HG03575 (cell line): ENCODE data around the gene C1orf50.
"Not testable (repeated sequence)": the region's sequence is repeated elsewhere in the genome, so short reads cannot be mapped to it uniquely, and the experiment has no call there.

Source experiments
- ATAC-seq: cut with Tn5 transposase; IDR thresholded peaks from one replicate; pipeline ENCODE4 v1.9.1; 2021; ENCODE audit not compliant: unreplicated experiment, insufficient number of reproducible peaks, low FRiP score; ENCODE audit errors: extremely low read depth

Gene C1orf50

GRCh38 chr1:42784946-42785693, 18.1 kb downstream of the C1orf50 start, which contains the start of gene TMEM269:
TMEM269 (plus strand) TSS chr1:42784991; CDS start chr1:42789894, 4,903 bp downstream.
- ATAC-seq, result no peak

DNA sequence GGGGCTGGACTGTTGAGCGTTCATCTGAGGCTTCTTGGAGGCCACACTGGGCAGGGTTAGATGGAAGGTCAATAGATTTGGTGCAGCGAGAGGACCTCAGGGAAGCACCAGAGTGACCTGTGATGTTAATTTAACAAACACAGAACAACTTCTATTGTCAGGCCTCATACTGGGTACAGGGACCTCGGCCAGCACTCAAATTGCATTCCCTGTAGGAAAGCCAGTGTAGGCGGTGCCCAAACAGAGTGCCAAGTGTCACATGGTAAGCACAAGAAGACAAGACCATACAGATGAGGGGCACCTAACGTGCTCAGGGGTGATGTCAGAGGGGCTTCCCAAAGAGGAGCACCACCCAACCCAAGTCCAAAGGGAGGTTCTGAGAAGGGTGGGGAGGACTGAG, 19.0 kb downstream of the C1orf50 start:
- no peak for ATAC-seq

DNA sequence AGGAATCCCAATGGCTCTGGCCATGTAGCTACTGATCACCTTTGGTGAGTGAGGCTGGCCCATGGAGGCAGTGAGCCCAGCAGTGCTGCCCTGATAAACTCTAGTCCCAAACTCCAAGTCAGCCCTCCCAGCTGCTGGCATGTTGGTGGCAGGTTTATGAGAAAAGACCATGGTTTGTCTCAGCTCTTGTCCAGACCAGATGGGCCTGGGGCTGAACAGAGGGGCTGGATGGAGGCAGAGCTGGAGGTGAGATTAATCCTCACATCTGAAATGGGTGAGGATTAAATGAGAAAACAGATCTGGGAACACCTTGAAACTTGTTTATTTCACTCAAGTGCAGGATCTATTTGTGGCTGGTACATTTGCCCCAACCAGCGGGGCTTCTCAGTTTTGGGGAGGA, 21.0 kb downstream of the C1orf50 start:
- no peak for ATAC-seq

- no peak for ATAC-seq
Observed at GRCh38 chr1:42793824-42794223, 26.8 kb downstream of the C1orf50 start.

GRCh38 chr1:42797414-42797813, 30.4 kb downstream of the C1orf50 start:
- ATAC-seq, result no peak

- ATAC-seq, result no peak
Observed at GRCh38 chr1:42797979-42798378, 30.9 kb downstream of the C1orf50 start.

DNA sequence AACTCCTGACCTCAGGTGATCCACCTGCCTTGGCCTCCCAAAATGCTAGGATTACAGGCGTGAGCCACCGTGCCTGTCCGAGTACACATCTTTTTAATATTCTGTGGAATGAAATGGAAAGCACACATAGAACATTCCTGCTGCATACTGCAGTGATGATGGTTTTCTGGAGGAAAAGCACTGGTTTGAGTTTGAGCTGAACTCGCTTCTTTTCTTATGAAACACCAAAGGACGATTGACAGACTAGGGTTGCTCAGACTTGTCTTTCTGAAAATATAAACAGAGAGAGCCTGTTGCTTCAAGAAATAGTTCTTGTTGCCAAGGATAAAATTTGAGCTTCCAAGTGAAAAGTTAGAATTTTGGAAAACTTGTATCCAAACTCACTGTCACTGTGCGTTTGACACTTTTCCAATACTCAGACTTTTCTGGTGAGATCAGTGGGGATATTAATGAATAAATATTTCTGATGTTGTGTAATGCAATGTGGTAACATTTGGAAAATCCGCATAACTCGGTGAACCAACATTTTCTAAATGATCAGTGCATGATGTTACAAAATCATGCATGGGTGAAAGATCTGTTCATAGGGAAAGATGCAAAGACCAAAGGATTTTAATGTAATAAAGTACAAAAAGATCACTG, 34.9 kb downstream of the C1orf50 start:
- no peak for ATAC-seq

- no peak for ATAC-seq
Observed at GRCh38 chr1:42806171-42806570, 39.1 kb downstream of the C1orf50 start.

GRCh38 chr1:42806593-42806992, 39.5 kb downstream of the C1orf50 start:
- no peak for ATAC-seq

DNA sequence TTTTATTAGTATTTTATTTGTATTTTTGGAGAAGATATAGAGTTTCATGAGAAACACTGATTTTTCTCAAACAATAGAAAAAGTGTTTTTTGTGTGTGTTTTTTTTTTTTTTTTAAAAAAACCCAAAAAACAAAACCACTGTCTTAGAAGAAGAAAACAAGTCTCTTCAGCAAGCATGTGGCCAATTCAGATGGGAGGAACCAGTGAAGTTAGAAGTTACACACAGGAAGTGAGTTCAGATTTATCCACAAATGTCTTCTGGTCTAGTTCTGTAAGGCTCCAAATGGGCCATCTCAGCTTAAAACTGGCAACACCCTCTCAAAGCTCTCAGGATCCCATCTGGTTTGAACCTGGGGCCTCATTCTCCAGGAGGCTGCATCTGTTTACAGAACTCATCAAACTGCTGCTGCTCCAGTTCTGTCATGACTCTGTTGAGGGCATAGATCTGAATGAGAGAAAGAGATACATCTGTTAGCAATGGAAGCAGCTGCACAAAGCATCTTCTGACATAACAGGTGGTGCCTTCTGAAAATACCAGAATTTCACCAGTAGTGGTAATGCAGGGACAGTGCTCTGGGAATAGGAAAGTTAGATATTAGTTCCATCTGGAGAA, 40.1 kb downstream of the C1orf50 start:
- ATAC-seq, result no peak

GRCh38 chr1:42814815-42815214, 47.8 kb downstream of the C1orf50 start:
- ATAC-seq, result not testable (repeated sequence)

DNA sequence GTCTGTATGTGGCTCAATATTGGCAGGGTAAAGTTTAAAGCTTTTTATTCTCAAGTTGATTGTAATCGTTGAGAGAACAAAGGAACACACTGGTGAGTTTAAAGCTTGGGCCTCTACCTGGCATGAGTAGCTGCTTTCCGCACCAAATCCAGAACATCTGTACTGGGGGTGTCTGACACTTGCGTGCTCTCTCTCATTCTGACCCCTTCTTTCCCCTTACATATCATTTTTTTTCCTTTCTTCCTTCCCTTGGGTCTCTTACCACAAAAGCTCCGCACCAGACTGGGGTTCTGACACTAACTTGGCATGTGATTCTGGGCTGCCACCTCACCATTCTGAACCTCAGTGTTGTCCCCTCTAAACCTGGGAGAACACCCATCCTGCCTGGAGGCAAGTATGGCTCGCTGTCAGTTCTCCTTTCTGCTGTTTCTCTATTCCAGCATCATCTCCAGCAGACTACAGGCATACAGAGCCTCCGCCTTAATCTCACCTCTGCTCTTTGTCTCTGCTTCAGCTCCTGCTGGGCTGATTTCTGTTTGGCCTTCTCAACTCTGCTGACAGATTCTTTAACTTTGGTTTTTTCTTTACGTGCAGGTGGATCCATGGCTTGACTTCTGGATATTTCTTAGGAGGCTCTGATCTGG, 49.0 kb downstream of the C1orf50 start:
- no peak for ATAC-seq

DNA sequence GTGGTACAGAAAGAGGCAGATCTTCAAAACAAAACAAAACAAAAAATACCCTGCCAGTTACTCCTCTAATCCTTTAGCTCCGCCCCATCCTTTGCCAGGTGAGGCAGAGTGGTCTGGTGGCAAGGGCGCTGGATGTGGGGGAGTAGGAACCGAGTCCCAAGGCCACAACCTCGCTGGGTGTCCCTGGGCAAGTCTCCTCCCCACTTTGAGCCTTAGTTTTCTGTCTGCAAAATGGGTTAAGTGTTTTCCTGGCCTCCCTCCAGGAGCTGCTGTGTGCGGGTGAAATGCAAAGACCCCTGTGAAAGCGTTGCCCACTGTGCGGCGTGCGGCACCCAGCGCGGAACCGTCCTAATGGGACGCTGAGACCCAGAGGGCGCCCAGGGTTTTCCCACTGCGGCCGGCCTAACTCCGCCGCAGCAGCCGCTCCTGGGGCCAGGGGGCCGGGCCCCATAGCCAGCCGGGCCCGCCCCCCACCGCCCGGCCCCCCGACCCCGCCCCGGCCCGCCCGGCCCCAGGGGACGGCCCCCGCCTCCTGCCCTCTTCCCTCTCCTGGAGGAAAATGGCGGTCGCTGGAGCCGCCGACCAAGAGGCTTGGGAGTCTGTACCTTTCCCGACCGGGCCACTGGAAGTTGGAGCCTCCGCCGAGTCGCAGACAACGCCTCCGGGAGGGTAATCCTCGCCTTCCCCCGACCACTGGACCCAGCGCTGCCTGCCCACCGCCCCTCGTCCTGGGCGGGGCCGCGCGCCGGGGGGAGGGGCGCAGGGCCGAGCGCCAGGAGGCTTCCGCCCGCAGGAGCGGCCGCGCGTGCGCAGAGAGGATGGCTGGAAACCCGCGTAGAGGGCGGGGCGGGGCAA, 49.8 kb downstream of the C1orf50 start, which contains the start of the genes ERMAP and SVBP:
Gene ERMAP, plus strand, starts transcription at position 538 of the 855 bp plus-strand sequence. CDS start 13,327 bp downstream, outside the sequence.
Gene SVBP, minus strand, starts transcription at position 813 of the 855 bp plus-strand sequence. CDS start 853 bp downstream, outside the sequence.
- ATAC-seq, result no peak

DNA sequence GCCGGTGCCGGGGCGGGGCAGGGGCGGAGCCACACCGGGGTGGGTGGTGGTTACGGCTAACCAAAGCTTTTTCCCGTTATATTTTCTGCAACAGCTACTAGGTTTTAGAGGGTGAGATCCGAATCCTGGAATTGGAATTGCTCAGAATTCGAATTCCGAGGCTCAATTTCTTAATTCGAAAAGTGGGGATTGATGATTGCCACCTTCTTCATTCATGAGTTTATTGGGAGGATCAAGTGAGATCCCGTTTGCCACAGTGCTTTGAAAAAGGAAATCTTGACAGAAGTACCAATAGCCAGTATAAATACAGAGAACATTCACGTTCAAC, 50.4 kb downstream of the C1orf50 start:
- no peak for ATAC-seq

DNA sequence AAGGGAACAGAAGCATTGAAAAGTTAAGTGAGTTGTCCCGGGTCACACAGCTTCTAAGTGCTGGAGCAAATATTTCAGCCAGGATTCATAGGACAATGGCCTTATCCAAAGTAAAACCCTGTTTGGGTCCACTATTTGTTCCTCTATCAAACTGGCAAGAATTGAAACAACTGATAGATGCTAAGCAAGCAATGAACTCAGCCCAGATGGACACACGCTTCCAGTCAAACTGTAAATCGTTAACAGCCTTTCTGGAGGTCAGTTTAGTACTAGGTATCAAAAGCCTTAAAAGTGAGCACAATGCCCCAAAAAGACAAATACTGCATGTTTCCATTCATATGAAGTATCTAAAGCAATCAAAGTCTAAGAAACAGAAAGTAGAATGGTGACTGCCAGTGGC, 50.9 kb downstream of the C1orf50 start:
- ATAC-seq, result no peak

- no peak for ATAC-seq
Observed at GRCh38 chr1:42820813-42821212, 53.8 kb downstream of the C1orf50 start.

- no peak for ATAC-seq
Observed at GRCh38 chr1:42821690-42822089, 54.6 kb downstream of the C1orf50 start.

- no peak for ATAC-seq
Observed at GRCh38 chr1:42822800-42823392, 55.8 kb downstream of the C1orf50 start.
